ENCODE data around the gene NFKBIZ.

GRCh38 chr3:101842935-101843330 is 6.4 kb upstream of the NFKBIZ start:
- TF ChIP-seq EZH2 (IDR thresholded peaks at IDR 0.05): no peak
- no peak for TF ChIP-seq FOXP2 (optimal IDR thresholded peaks at IDR 0.05; ENCODE audit: control extremely low read depth, extremely low read length, insufficient read depth)
